ENCODE results near the gene LAMA2. TPM values are rescaled to one million over a fixed set of nuclear protein-coding genes. Genes with fewer than 3 reads are reported as not detected.

The LAMA2 gene
- total RNA-seq, 4 donors from 2014 or later = 15.1 to 27.3 (median 25.0) TPM

DNA sequence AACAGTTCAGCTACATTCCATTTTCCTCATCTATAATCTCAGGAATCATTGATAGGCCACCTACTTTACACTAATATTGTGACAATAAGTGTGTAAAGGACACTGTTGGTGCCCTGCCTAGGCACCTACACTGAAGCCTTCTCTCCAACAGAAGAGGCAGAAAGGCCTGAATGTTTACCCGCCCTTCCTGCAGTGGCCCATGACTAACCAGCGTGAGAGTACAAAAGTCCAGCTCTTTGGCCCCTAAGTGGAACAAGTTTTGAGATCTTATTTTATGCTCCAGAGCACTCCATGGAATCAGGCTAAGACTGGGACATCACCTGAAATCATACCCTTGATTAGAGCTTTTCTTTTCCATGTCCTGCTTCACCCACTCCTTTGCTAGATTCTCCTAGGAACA, 467.3 kb downstream of the LAMA2 start:
- no peaks in the 10 kb centered on the region for H3K27me3 ChIP-seq
- DNase-seq (ENCODE audit: low spot score in 2 of 2) = no peak
- H3K27ac ChIP-seq = no peak overlapping the region
- 96% methylated on average over 2 of the region's 2 CpGs for WGBS
- no peaks in the 10 kb centered on the region for H3K9me3 ChIP-seq
- no peak overlapping the region for H3K4me3 ChIP-seq
- H3K36me3 ChIP-seq = no peaks in the 10 kb centered on the region
- H3K4me1 ChIP-seq = peaks cover 7% of the 10 kb centered on the region
- TF ChIP-seq POLR2A (IDR thresholded peaks at IDR 0.05) (no peak), EP300 (IDR thresholded peaks at IDR 0.05) (no peak), POLR2AphosphoS5 (IDR thresholded peaks at IDR 0.05) (no peak)
- TF ChIP-seq, protein P1, sequence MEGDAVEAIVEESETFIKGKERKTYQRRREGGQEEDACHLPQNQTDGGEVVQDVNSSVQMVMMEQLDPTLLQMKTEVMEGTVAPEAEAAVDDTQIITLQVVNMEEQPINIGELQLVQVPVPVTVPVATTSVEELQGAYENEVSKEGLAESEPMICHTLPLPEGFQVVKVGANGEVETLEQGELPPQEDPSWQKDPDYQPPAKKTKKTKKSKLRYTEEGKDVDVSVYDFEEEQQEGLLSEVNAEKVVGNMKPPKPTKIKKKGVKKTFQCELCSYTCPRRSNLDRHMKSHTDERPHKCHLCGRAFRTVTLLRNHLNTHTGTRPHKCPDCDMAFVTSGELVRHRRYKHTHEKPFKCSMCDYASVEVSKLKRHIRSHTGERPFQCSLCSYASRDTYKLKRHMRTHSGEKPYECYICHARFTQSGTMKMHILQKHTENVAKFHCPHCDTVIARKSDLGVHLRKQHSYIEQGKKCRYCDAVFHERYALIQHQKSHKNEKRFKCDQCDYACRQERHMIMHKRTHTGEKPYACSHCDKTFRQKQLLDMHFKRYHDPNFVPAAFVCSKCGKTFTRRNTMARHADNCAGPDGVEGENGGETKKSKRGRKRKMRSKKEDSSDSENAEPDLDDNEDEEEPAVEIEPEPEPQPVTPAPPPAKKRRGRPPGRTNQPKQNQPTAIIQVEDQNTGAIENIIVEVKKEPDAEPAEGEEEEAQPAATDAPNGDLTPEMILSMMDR (IDR thresholded peaks at IDR 0.05) = no peak

DNA sequence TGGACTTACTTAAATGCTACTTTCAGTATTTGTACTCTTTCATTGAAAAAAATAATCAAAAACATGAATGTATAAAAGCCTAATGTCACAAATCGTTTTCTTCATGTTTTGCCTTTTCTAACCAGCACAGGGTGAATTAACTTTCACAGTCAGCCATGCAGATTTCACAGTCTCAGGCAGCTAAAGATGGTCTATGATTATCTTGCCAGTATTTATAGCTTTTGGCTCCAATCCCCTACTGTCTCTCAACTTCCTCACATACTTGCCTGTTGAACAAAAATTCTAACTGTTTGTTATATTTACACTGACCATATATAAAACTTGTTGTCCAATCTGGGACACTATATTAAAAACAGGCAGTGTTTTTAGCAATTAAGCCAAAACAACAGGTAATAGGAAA, 468.9 kb downstream of the LAMA2 start:
- Histone ChIP-seq H3K27me3 (no peaks in the 10 kb centered on the region), H3K4me3 (no peak overlapping the region), H3K4me1 (peaks cover 7% of the 10 kb centered on the region), H3K9me3 (no peaks in the 10 kb centered on the region), H3K36me3 (no peaks in the 10 kb centered on the region), H3K27ac (no peak overlapping the region)
- whole genome bisulfite sequencing = 33% methylated on average over 1 of the region's 1 CpG
- DNase-seq (ENCODE audit: low spot score in 2 of 2) = no peak
- TF ChIP-seq EP300 (IDR thresholded peaks at IDR 0.05) (no peak), POLR2AphosphoS5 (IDR thresholded peaks at IDR 0.05) (no peak), POLR2A (IDR thresholded peaks at IDR 0.05) (no peak)
- TF ChIP-seq, protein P1 (IDR thresholded peaks at IDR 0.05) = no peak

DNA sequence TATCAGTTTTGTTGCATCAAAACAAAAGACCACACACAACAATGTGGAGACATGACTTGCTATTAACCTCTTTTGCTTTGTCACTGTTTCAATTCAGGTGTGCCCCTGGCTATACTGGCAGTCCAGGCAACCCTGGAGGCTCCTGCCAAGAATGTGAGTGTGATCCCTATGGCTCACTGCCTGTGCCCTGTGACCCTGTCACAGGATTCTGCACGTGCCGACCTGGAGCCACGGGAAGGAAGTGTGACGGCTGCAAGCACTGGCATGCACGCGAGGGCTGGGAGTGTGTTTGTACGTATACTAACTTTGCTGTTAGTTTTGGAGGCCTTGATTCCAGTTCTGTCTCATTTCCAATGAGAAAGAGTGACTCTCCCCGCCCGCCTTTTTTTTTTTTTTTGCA, 470.1 kb downstream of the LAMA2 start:
- Histone ChIP-seq H3K27me3 (no peaks in the 10 kb centered on the region), H3K4me3 (no peak overlapping the region), H3K27ac (no peak overlapping the region), H3K9me3 (no peaks in the 10 kb centered on the region), H3K4me1 (peaks cover 7% of the 10 kb centered on the region), H3K36me3 (no peaks in the 10 kb centered on the region)
- no peak for DNase-seq (ENCODE audit: low spot score in 2 of 2)
- no peak for TF ChIP-seq POLR2AphosphoS5 (IDR thresholded peaks at IDR 0.05)
- no peak for TF ChIP-seq EP300 (IDR thresholded peaks at IDR 0.05)
- TF ChIP-seq, protein P1 (IDR thresholded peaks at IDR 0.05) = no peak
- TF ChIP-seq POLR2A (IDR thresholded peaks at IDR 0.05) = no peak
- WGBS = 31% methylated on average over 9 of the region's 9 CpGs

DNA sequence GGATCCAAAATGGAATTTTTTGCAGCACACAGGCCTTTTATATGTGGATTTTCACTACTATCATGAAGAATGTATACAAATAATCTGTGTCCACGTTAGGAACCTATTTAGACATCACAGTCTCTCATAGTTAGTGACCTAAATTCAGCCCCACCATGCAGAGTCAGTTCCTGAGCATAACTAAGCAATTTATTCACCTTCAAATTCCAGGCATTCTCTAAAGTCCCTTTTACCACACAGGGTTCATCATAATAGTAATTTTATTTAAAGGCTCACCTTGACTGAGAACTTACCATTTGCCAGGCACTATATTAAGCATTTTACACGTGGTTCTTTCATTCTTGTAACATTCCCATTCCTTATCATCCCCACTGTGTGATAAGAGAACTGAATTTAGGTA, 473.2 kb downstream of the LAMA2 start:
- Histone ChIP-seq H3K4me1 (peaks cover 7% of the 10 kb centered on the region), H3K9me3 (no peaks in the 10 kb centered on the region), H3K4me3 (no peak overlapping the region), H3K27me3 (no peaks in the 10 kb centered on the region), H3K36me3 (no peaks in the 10 kb centered on the region), H3K27ac (no peak overlapping the region)
- no peak for DNase-seq (ENCODE audit: low spot score in 2 of 2)
- TF ChIP-seq, protein P1 (IDR thresholded peaks at IDR 0.05) = no peak
- TF ChIP-seq EP300 (IDR thresholded peaks at IDR 0.05) = no peak
- no peak for TF ChIP-seq POLR2AphosphoS5 (IDR thresholded peaks at IDR 0.05)
- TF ChIP-seq POLR2A (IDR thresholded peaks at IDR 0.05) = no peak
- WGBS = 90% methylated on average over 2 of the region's 2 CpGs

DNA sequence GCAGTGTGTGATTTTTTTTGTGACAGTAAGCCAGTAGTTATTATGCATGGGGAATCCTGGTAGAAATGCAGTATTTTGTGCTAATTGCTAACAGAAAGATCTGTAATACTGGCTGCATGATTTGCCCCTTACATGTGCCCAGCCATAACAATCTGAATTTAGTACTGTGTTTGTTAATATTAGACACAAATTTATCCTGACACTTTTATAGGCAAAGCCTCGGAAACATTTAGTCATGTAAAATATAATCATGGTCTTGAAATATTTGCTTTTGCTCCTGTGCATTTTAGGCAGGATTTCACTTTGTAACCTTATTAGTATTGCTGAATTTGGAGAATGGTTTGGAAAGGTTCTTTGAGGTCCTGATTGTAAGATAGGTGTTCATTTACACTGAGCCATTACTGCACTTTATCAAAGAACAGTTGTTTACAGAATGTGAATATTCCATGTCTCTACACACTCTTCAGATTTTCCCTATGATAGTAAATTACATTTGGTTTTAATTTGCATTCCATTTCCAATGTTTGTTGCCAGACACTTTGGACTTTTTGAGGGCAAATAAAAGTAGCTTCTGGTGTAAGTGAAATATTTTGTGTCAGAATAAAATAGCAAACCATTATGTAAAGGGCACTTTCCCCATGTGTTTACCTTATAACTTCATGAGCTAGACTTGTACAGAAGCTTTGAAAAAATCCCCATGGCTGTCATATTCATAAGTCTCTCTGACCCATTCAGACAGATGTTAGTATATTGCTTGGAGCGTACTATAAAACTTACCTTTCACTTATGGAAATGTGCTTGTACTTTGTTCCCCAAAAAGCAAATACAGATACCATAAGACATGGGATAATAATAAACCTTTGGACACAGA, 477.1 kb downstream of the LAMA2 start:
- Histone ChIP-seq H3K4me1 (no peaks in the 10 kb centered on the region), H3K36me3 (no peaks in the 10 kb centered on the region), H3K9me3 (no peaks in the 10 kb centered on the region), H3K27ac (no peak overlapping the region), H3K27me3 (no peaks in the 10 kb centered on the region), H3K4me3 (no peak overlapping the region)
- 73% methylated on average over 2 of the region's 2 CpGs for WGBS
- TF ChIP-seq POLR2AphosphoS5 (IDR thresholded peaks at IDR 0.05) (no peak), POLR2A (IDR thresholded peaks at IDR 0.05) (no peak), EP300 (IDR thresholded peaks at IDR 0.05) (no peak)
- TF ChIP-seq, protein P1 (IDR thresholded peaks at IDR 0.05) = no peak
- no peak for DNase-seq (ENCODE audit: low spot score in 2 of 2)

Measured in suprapubic skin (tissue), 4 donors.